Neural cell (in vitro differentiated cells): ENCODE measurements around the gene INPP4B. TPM values are rescaled to one million over a fixed set of nuclear protein-coding genes. Genes with fewer than 3 reads are reported as not detected.
"Not testable (repeated sequence)": the region's sequence is repeated elsewhere in the genome, so short reads cannot be mapped to it uniquely, and the experiment has no call there.

ENCODE experiments used
- H2AFZ ChIP-seq: fragments of 200-600, 300-800 bp; sonication (generic), shearing (Covaris generic); 2 replicates; pipeline ENCODE4 v1.6.0; 2014; ENCODE audit warnings: low read depth, mild to moderate bottlenecking, antibody characterized with exemption, low read length, moderate library complexity
- H3F3A ChIP-seq: fragments of 200-600 bp; shearing (Covaris generic); 2 replicates; pipeline ENCODE4 v1.6.1; 2016; ENCODE audit warnings: mild to moderate bottlenecking, moderate library complexity, mixed read lengths, antibody characterized with exemption, low read length; ENCODE audit not compliant: insufficient read depth, poor library complexity, severe bottlenecking
- H3K27ac ChIP-seq: fragments of 200-600, 300-800 bp; sonication (generic), shearing (Covaris generic); 2 replicates; pipeline ENCODE4 v1.5.1; 2014; ENCODE audit warnings: mild to moderate bottlenecking, low read length, moderate library complexity
- H3K27me3 ChIP-seq: fragments of 300-800, 200-600 bp; sonication (generic), shearing (Covaris generic); 2 replicates; pipeline ENCODE4 v1.6.0; 2014; ENCODE audit warnings: mild to moderate bottlenecking, low read depth, low read length, moderate library complexity; ENCODE audit not compliant: insufficient read depth
- H3K36me3 ChIP-seq: fragments of 300-800, 200-600 bp; sonication (generic), shearing (Covaris generic); 2 replicates; pipeline ENCODE4 v1.5.1; 2014; ENCODE audit warnings: mild to moderate bottlenecking, antibody characterized with exemption, low read length, moderate library complexity; ENCODE audit not compliant: insufficient read depth
- H3K4me2 ChIP-seq: fragments of 300-800, 200-600 bp; sonication (generic), shearing (Covaris generic); 2 replicates; pipeline ENCODE4 v1.6.0; 2014; ENCODE audit warnings: mild to moderate bottlenecking, low read length
- H3K4me3 ChIP-seq: fragments of 300-800, 200-600 bp; sonication (generic), shearing (Covaris generic); 2 replicates; pipeline ENCODE4 v1.5.1; 2014; ENCODE audit warnings: mild to moderate bottlenecking, low read length, moderate library complexity
- H3K79me2 ChIP-seq: fragments of 200-600 bp; shearing (Covaris generic); replicated peaks from 2 replicates; pipeline ENCODE4 v1.6.0; 2014; ENCODE audit warnings: mild to moderate bottlenecking, low read length, moderate library complexity; ENCODE audit not compliant: insufficient read depth
- H3K9ac ChIP-seq: fragments of 300-800, 200-600 bp; sonication (generic), shearing (Covaris generic); 2 replicates; pipeline ENCODE4 v1.6.1; 2016; ENCODE audit warnings: mild to moderate bottlenecking, low read length, mixed read lengths
- H3K9me2 ChIP-seq: fragments of 200-600 bp; shearing (Covaris generic); 2 replicates; pipeline ENCODE4 v1.6.1; 2016; ENCODE audit warnings: mild to moderate bottlenecking, low read length, mixed read lengths; ENCODE audit not compliant: insufficient read depth
- H3K9me3 ChIP-seq: fragments of 200-600, 300-800 bp; sonication (generic), shearing (Covaris generic); 2 replicates; pipeline ENCODE4 v1.6.1; 2016; ENCODE audit warnings: mild to moderate bottlenecking, mixed run types, low read length, moderate library complexity, mixed read lengths
- H4K20me1 ChIP-seq: fragments of 200-600 bp; shearing (Covaris generic); 2 replicates; pipeline ENCODE4 v1.6.1; 2016; ENCODE audit warnings: mild to moderate bottlenecking, mixed run types; ENCODE audit not compliant: insufficient read depth
- EP300 ChIP-seq: fragments of 450-650 bp; conservative IDR thresholded peaks from 2 replicates; pipeline ENCODE4 v1.6.1; 2014; ENCODE audit warnings: antibody characterized with exemption, mild to moderate bottlenecking, moderate library complexity; ENCODE audit not compliant: poor library complexity, severe bottlenecking
- EZH2 ChIP-seq: fragments of 200-600, 300-800 bp; shearing (Covaris generic), sonication (generic); IDR thresholded peaks from 2 replicates; pipeline ENCODE4 v1.6.1; 2014; ENCODE audit warnings: antibody characterized with exemption, low read length, borderline replicate concordance, mild to moderate bottlenecking; ENCODE audit not compliant: insufficient read depth, poor library complexity, severe bottlenecking
- MXI1 ChIP-seq: fragments of 450-650 bp; conservative IDR thresholded peaks from 2 replicates; pipeline ENCODE4 v1.6.1; 2014; ENCODE audit warnings: antibody characterized with exemption, mild to moderate bottlenecking; ENCODE audit not compliant: poor library complexity, severe bottlenecking
- POLR2AphosphoS5 ChIP-seq: IDR thresholded peaks from 2 replicates; pipeline ENCODE4 v1.6.1; 2012
- RAD21 ChIP-seq: fragments of 450-650 bp; conservative IDR thresholded peaks from 2 replicates; pipeline ENCODE4 v1.6.1; 2014; ENCODE audit warnings: antibody characterized with exemption, mild to moderate bottlenecking, moderate library complexity
- SMC3 ChIP-seq: fragments of 450-650 bp; conservative IDR thresholded peaks from 2 replicates; pipeline ENCODE4 v1.6.1; 2014; ENCODE audit warnings: antibody characterized with exemption, mild to moderate bottlenecking, moderate library complexity; ENCODE audit not compliant: poor library complexity
- TAF1 ChIP-seq: IDR thresholded peaks from 2 replicates; pipeline ENCODE4 v1.6.1; 2012; ENCODE audit warnings: low read depth
- polyA plus RNA-seq: library from polyadenylated mRNA; depleted of rRNA; stranded (reverse); fragments of >200 nt; gene quantifications from 2 replicates; pipeline ENCODE4 v1.2.3, GENCODE V29; 2014
- TF ChIP-seq, protein P1 (sequence below): IDR thresholded peaks from 2 replicates; pipeline ENCODE4 v1.6.1; 2012; ENCODE audit warnings: borderline replicate concordance
- TF ChIP-seq, protein P2 (sequence below): fragments of 450-650 bp; IDR thresholded peaks from 2 replicates; pipeline ENCODE4 v1.5.1; 2014; ENCODE audit warnings: antibody characterized with exemption, mild to moderate bottlenecking, moderate library complexity; ENCODE audit not compliant: poor library complexity, severe bottlenecking

Gene INPP4B
- polyA plus RNA-seq, 1 donor from 2014 or later: 0.30 TPM

DNA sequence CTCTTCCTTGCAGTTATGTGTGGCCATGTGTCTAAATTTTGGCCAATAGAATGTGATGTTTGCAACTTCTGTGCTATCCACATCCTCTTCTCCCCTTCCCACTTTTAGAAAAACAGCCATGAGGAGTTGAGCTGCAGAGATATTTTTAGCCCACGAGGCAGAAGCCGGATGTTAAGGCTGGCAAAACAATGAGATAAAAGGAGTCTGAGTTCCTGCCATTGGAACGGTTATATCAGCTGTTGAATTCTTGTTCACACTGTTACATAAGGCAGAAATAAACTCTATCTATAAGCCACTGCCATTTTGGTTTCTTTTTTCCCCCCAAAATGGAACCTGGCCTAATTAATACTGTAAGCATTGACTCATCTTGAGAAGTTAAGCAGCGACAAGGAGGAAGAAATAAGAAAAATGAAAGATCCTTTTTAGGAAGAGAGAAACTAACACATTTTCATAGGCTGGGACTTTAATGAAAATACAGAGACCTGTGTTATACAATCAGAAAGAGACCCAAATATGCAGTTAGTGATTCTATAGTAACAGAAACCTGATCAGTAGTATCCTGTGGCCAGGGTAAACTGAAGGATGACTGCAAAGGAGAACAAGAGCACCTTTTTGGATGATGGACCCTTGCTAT, 200.5 kb downstream of the INPP4B start:
- no peaks in the 10 kb centered on the region for H4K20me1 ChIP-seq
- no peak overlapping the region for H2AFZ ChIP-seq
- H3K36me3 ChIP-seq: no peaks in the 10 kb centered on the region
- H3K9me3 ChIP-seq: no peaks in the 10 kb centered on the region
- H3F3A ChIP-seq: no peaks in the 10 kb centered on the region
- no peaks in the 10 kb centered on the region for H3K9me2 ChIP-seq
- TF ChIP-seq POLR2AphosphoS5: no peak
- TF ChIP-seq, protein P1, sequence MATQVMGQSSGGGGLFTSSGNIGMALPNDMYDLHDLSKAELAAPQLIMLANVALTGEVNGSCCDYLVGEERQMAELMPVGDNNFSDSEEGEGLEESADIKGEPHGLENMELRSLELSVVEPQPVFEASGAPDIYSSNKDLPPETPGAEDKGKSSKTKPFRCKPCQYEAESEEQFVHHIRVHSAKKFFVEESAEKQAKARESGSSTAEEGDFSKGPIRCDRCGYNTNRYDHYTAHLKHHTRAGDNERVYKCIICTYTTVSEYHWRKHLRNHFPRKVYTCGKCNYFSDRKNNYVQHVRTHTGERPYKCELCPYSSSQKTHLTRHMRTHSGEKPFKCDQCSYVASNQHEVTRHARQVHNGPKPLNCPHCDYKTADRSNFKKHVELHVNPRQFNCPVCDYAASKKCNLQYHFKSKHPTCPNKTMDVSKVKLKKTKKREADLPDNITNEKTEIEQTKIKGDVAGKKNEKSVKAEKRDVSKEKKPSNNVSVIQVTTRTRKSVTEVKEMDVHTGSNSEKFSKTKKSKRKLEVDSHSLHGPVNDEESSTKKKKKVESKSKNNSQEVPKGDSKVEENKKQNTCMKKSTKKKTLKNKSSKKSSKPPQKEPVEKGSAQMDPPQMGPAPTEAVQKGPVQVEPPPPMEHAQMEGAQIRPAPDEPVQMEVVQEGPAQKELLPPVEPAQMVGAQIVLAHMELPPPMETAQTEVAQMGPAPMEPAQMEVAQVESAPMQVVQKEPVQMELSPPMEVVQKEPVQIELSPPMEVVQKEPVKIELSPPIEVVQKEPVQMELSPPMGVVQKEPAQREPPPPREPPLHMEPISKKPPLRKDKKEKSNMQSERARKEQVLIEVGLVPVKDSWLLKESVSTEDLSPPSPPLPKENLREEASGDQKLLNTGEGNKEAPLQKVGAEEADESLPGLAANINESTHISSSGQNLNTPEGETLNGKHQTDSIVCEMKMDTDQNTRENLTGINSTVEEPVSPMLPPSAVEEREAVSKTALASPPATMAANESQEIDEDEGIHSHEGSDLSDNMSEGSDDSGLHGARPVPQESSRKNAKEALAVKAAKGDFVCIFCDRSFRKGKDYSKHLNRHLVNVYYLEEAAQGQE: no peak
- no peak for TF ChIP-seq TAF1
- no peak for TF ChIP-seq RAD21
- no peak for TF ChIP-seq MXI1
- TF ChIP-seq EP300: no peak
- TF ChIP-seq, protein P2, sequence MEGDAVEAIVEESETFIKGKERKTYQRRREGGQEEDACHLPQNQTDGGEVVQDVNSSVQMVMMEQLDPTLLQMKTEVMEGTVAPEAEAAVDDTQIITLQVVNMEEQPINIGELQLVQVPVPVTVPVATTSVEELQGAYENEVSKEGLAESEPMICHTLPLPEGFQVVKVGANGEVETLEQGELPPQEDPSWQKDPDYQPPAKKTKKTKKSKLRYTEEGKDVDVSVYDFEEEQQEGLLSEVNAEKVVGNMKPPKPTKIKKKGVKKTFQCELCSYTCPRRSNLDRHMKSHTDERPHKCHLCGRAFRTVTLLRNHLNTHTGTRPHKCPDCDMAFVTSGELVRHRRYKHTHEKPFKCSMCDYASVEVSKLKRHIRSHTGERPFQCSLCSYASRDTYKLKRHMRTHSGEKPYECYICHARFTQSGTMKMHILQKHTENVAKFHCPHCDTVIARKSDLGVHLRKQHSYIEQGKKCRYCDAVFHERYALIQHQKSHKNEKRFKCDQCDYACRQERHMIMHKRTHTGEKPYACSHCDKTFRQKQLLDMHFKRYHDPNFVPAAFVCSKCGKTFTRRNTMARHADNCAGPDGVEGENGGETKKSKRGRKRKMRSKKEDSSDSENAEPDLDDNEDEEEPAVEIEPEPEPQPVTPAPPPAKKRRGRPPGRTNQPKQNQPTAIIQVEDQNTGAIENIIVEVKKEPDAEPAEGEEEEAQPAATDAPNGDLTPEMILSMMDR: no peak
- TF ChIP-seq EZH2: no peak
- TF ChIP-seq SMC3: no peak
- H3K27ac ChIP-seq: no peak overlapping the region
- H3K4me2 ChIP-seq: no peak overlapping the region
- H3K4me3 ChIP-seq: no peak overlapping the region
- no peaks in the 10 kb centered on the region for H3K79me2 ChIP-seq
- H3K9ac ChIP-seq: no peak overlapping the region
- H3K27me3 ChIP-seq: no peaks in the 10 kb centered on the region

DNA sequence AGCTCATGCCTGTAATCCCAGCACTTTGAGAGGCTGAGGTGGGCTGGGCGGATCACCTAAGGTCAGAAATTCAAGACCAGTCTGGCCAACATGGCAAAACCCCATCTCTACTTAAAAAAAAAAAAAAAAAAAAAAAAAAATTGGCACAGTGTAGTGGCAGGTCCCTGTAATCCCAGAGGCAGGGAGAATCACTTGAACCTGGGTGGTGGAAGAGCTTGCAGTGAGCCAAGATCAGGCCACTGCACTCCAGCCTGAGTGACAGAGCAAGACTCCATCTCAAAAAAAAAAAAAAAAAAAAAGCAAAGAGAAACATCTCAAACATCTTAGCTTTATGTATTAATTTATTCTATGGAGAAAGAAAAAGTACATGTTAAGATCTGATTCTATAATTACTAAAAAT, 201.5 kb downstream of the INPP4B start:
- H3F3A ChIP-seq, H3K79me2 ChIP-seq, H3K9ac ChIP-seq, H3K9me3 ChIP-seq, H3K36me3 ChIP-seq, H3K4me3 ChIP-seq, H3K27ac ChIP-seq, H3K9me2 ChIP-seq, H4K20me1 ChIP-seq, H2AFZ ChIP-seq, H3K4me2 ChIP-seq, H3K27me3 ChIP-seq: not testable (repeated sequence)

DNA sequence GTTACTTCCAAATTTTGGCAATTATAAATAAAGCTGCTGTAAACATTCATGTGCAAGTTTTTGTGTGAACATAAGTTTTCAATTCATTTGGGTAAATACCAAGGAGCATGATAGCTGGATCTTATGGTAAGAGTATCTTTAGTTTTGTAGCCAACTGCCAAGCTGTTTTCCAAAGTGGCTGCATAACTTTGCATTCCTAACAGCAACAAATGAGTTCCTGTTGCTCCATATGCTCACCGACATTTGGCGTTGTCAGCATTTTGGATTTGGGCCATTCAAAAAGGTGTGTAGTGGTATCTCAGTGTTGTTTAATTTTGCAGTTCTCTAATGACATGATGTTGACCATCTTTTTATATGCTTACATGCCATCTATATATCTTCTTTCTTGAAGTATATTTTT, 208.5 kb downstream of the INPP4B start:
- Histone ChIP-seq H3F3A (no peaks in the 10 kb centered on the region), H3K27me3 (no peaks in the 10 kb centered on the region), H3K9me2 (no peaks in the 10 kb centered on the region), H3K9me3 (no peaks in the 10 kb centered on the region), H2AFZ (no peak overlapping the region), H3K36me3 (no peaks in the 10 kb centered on the region), H3K9ac (no peak overlapping the region), H3K4me3 (no peak overlapping the region), H3K27ac (no peak overlapping the region), H4K20me1 (no peaks in the 10 kb centered on the region), H3K4me2 (no peak overlapping the region), H3K79me2 (no peaks in the 10 kb centered on the region)
- TF ChIP-seq TAF1: no peak
- no peak for TF ChIP-seq RAD21
- no peak for TF ChIP-seq MXI1
- TF ChIP-seq, protein P2: no peak
- no peak for TF ChIP-seq EP300
- TF ChIP-seq, protein P1: no peak
- TF ChIP-seq EZH2: no peak
- TF ChIP-seq POLR2AphosphoS5: no peak
- TF ChIP-seq SMC3: no peak
